Upper lobe of right lung (tissue), 1 donor: ENCODE data around the gene FHIT. TPM values are rescaled to one million over a fixed set of nuclear protein-coding genes. Genes with fewer than 3 reads are reported as not detected.
A peak's percentile ranks its signal among the peaks of the same experiment; 100 is the strongest.

Experiments used
- ATAC-seq: fragments of 200-7000 bp; cut with Tn5 transposase; one replicate; pipeline ENCODE4 v1.9.1; 2020; ENCODE audit warnings: mild to moderate bottlenecking, moderate library complexity
- DNase-seq: peaks from one replicate; pipeline ENCODE4 v3.0.0-alpha.2; 2020
- H3K27ac ChIP-seq: fragments of 200-600 bp; one replicate; pipeline ENCODE4 v1.8.0; 2022
- H3K27me3 ChIP-seq: fragments of 200-600 bp; one replicate; pipeline ENCODE4 v1.8.0; 2022; ENCODE audit warnings: mild to moderate bottlenecking
- H3K36me3 ChIP-seq: fragments of 200-600 bp; one replicate; pipeline ENCODE4 v1.8.0; 2022
- H3K4me1 ChIP-seq: fragments of 200-600 bp; one replicate; pipeline ENCODE4 v1.8.0; 2022
- H3K4me3 ChIP-seq: fragments of 200-600 bp; one replicate; pipeline ENCODE4 v1.8.0; 2022; ENCODE audit warnings: mild to moderate bottlenecking
- H3K9me3 ChIP-seq: fragments of 200-600 bp; one replicate; pipeline ENCODE4 v1.8.0; 2022
- intact Hi-C: fragments of 100-400 bp; cut with DNase I; formaldehyde crosslinking; loops from one replicate; pipeline ENCODE4 v1.11.0; 2022
- total RNA-seq: library from RNA; stranded (reverse); fragmentation: NEBNext Ultra II Directional; extraction: Animal tissue kit (Norgen Biotek cat#: 25700); gene quantifications from one replicate; pipeline ENCODE4 v1.2.1, GENCODE V29; 2021
- TF ChIP-seq, protein P1 (sequence below): fragments of 200-600 bp; IDR thresholded peaks from one replicate; pipeline ENCODE4 v1.8.0; 2022; ENCODE audit warnings: antibody characterized with exemption
- donor health status: DM: no; HTN: yes; CAD: no; lungs with severe emphysema.

FHIT gene
- total RNA-seq, 1 donor from 2014 or later: 9.6 TPM

DNA sequence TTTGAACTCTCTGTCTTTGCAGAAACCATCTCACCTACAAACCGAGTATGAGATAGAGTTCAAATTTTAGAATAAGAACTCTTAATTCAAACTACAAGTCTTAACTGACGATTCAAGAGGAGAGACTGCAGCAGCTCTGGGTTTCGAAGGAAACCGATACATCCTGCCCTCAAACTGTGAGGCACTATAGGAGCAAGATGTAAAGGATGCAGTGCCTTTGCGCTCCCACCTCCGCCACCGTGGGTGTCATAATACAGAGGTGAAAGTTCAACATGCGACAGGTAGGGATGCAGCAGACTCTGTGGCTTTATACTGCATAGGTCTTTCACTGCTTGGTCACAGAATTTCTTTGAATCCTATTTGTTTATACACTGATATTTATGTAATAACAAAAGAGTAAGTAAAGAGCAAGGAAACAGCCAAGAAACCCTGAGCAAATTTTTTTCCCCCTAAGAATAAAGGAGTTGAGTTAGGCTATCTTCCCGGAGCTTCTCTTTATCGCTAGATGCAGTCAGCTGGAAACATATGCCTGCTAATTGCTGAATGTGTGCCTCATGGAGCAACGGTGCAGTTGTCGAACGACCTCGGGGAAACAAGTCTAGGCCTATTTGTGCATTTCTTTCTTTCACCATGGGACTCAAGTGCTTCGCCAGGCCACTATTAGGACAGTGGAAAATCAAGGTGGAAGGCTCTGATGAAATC is 1103.9 kb downstream of the FHIT start:
- TF ChIP-seq, protein P1, sequence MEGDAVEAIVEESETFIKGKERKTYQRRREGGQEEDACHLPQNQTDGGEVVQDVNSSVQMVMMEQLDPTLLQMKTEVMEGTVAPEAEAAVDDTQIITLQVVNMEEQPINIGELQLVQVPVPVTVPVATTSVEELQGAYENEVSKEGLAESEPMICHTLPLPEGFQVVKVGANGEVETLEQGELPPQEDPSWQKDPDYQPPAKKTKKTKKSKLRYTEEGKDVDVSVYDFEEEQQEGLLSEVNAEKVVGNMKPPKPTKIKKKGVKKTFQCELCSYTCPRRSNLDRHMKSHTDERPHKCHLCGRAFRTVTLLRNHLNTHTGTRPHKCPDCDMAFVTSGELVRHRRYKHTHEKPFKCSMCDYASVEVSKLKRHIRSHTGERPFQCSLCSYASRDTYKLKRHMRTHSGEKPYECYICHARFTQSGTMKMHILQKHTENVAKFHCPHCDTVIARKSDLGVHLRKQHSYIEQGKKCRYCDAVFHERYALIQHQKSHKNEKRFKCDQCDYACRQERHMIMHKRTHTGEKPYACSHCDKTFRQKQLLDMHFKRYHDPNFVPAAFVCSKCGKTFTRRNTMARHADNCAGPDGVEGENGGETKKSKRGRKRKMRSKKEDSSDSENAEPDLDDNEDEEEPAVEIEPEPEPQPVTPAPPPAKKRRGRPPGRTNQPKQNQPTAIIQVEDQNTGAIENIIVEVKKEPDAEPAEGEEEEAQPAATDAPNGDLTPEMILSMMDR: no peak
- Histone ChIP-seq H3K36me3 (no peaks in the 10 kb centered on the region), H3K4me3 (no peak overlapping the region), H3K4me1 (no peaks in the 10 kb centered on the region), H3K27ac (no peak overlapping the region), H3K27me3 (no peaks in the 10 kb centered on the region), H3K9me3 (no peaks in the 10 kb centered on the region)
- ATAC-seq (no peak), DNase-seq (no peak)
- intact Hi-C loops: no loop called here

DNA sequence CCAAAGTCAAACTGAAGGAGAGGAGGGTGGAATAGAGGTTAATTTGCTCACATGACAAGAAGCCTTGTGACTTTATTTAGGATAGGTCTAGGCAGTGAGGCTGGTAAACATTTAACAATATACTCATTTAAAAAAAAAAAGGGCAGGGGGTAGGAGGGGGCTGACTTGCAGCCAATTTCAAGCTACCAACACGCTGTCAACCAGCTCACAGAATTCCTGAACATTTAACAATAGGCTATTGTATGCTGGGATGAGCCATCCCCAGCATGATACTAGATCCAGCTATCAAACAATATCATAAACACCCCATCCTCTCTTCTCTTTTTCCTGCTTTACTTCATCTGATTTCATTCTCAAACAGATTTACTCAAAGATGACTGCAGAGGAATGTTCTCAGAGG is 1105.1 kb downstream of the FHIT start:
- no peak for ATAC-seq
- no peak overlapping the region for H3K27ac ChIP-seq
- intact Hi-C loops: no loop called here
- H3K9me3 ChIP-seq: no peaks in the 10 kb centered on the region
- H3K4me3 ChIP-seq: no peak overlapping the region
- no peak for DNase-seq
- TF ChIP-seq, protein P1: no peak
- H3K4me1 ChIP-seq: no peaks in the 10 kb centered on the region
- no peaks in the 10 kb centered on the region for H3K36me3 ChIP-seq
- no peaks in the 10 kb centered on the region for H3K27me3 ChIP-seq

DNA sequence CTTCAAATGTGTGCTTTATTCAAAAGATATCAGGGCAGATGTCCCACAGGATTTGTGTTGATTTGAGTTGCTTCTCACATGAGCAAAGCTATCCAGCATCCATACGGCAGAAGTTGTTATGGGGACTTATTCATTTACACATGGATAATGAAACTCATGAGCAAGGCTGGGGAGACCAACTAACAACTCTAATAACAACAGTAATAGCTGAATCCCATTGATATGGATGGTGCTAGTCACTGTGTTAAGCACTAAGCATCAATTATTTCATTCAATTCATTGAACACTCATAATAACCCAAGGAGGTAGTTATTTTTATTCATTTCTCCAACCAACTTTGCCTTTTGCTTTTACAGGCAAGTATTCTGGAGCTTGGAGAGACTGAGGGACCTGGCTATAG is 1107.2 kb downstream of the FHIT start:
- Histone ChIP-seq H3K4me3 (no peak overlapping the region), H3K9me3 (no peaks in the 10 kb centered on the region), H3K36me3 (no peaks in the 10 kb centered on the region), H3K27me3 (no peaks in the 10 kb centered on the region), H3K27ac (no peak overlapping the region), H3K4me1 (no peaks in the 10 kb centered on the region)
- TF ChIP-seq, protein P1: no peak
- no peak for ATAC-seq
- intact Hi-C loops: no loop called here
- DNase-seq: no peak

DNA sequence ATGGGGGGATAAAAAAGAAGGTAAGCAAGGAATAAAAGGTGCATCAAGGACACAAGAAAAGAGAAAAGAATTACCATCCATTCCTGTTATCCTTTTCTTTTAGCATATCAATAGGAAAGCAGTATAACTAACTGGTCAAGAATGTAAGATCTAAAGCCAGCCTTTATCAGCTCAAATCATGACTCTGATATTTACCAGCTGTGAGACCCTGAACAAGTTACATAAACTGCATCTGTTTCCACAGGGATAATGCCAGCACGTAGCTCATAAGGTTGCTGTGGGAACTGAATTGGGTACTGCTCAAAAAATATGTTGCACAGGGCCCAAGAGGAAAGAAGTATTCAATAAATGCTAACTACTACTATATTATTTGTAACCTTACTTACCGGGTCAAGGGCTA is 1109.2 kb downstream of the FHIT start:
- no peaks in the 10 kb centered on the region for H3K27me3 ChIP-seq
- H3K4me1 ChIP-seq: no peaks in the 10 kb centered on the region
- no peak overlapping the region for H3K27ac ChIP-seq
- no peak for DNase-seq
- intact Hi-C loops: no loop called here
- no peaks in the 10 kb centered on the region for H3K36me3 ChIP-seq
- TF ChIP-seq, protein P1: no peak
- peak; percentile 24 for ATAC-seq
- no peak overlapping the region for H3K4me3 ChIP-seq
- no peaks in the 10 kb centered on the region for H3K9me3 ChIP-seq

DNA sequence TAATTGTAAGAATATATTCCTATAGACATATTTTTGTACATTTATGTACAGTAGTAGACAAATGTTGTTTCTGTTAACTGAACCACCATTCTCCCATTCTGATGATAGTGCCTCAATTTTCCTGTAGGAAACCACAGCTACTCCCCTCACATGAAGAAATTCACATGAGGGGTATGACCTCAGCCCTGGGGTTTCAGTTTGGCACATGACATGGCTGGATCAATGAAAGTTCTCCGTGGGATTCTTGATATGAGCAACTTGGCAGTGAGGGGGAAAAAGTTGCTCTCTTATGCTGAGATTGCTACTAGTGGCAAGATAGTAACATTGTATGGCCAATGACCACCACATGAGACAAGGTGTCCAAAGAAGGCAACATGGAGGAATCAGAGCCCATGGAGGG is 1111.1 kb downstream of the FHIT start:
- ATAC-seq (no peak), DNase-seq (no peak)
- TF ChIP-seq, protein P1: no peak
- Histone ChIP-seq H3K4me1 (no peaks in the 10 kb centered on the region), H3K27me3 (no peaks in the 10 kb centered on the region), H3K27ac (no peak overlapping the region), H3K9me3 (no peaks in the 10 kb centered on the region), H3K4me3 (no peak overlapping the region), H3K36me3 (no peaks in the 10 kb centered on the region)
- intact Hi-C loops: no loop called here

DNA sequence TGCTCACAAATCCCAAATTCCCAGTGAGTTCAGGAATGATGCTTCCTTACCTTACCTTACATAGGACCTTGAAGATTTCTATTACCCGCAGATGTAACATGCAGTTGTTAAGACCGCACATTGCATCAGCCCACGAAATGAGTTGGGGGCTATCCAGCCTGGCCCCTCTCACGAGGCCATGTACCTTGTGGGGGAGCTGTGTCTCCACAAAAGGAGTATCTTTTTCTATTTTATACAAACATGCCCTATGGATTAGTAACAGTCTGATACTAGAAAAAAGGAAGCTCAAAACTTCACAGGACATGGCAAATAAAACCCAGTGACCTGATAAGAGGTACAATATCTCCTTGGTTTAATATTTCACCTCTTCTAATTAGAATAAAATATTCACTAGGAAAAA is 1114.7 kb downstream of the FHIT start:
- no peak for DNase-seq
- intact Hi-C loops: no loop called here

More for the DNA sequence above, 1114.7 kb downstream of the FHIT start:
- Histone ChIP-seq H3K9me3 (no peaks in the 10 kb centered on the region), H3K27ac (no peak overlapping the region), H3K4me1 (no peaks in the 10 kb centered on the region), H3K4me3 (no peak overlapping the region), H3K36me3 (no peaks in the 10 kb centered on the region), H3K27me3 (no peaks in the 10 kb centered on the region)
- TF ChIP-seq, protein P1: no peak
- ATAC-seq: no peak
